SIG-M5 treated with dmso at 0.1 percent for 504 hours (cell line): ENCODE measurements around the gene USH2A.

ENCODE experiments used
- DNase-seq: peaks from one replicate; lab custom pipeline; 2025; ENCODE audit not compliant: unreplicated experiment; lab: John Stamatoyannopoulos, UW

The USH2A gene

GRCh38 chr1:215824245-215824644 is 599.0 kb downstream of the USH2A start:
- DNase-seq: no peak

- no peak for DNase-seq
Observed at GRCh38 chr1:215819114-215819513, 604.1 kb downstream of the USH2A start.

DNA sequence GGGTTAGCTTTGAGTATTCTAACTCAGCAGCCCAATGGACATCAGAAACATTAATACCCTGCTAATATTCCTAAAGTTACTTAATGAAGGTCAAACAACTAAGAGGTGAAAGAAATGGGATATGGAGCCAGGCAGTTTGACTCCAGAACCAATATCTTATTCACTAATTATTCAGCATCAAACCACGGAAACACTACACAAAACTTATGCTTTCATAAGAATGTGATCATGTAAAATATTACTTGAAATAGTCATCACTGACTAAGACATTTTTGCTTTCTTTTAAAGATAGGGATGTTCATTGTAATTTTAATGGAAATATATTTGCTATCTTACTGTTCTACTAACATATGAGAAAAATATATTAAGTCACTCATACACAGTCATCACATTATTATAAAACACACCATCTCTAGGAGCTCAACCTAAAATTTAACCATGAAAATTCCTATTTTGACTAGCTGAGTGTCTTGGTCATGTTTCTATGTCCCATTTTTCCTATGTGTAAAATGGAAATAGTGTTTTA is 615.3 kb downstream of the USH2A start:
- DNase-seq: no peak

DNA sequence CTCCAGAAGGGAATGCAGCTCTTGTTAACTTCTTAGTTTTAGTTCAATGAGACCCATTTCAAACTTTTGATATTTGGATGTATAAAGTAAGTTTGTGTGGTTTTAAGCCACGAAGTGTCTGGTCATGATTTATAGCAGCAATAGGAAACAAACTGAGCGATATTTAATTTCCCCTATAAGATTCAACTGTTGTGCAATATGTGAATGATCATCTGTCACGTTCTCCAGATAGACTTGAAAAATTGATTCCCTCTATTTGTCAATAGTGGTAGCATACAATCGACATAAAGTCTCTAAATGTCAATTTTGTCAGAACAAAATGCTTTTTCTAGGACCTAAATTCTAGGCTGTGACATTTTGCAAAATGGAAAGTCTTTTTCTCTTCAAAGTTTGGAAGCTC is 616.0 kb downstream of the USH2A start:
- no peak for DNase-seq

GRCh38 chr1:215797859-215798258 is 625.4 kb downstream of the USH2A start:
- no peak for DNase-seq

- DNase-seq: no peak
Observed at GRCh38 chr1:215794156-215794555, 629.1 kb downstream of the USH2A start.

DNA sequence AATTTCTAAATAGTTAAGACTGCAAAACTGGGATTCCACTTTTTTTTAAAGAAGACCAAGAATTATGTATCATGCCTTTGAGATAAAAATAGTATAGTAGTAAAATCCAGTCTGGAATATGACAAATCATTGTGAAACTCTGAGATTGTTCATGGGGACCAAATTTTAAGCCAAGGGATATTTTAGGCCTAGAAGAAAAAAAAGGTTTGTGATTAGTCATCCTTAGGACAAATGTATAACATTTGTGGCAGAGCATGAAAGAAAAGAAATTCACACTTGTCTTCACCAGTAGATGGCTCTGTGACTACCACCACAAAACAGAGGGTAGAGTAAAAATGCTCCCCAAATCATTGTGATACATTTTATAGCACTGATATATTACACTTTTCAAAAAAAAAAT is 630.1 kb downstream of the USH2A start:
- peak; percentile 9 for DNase-seq

DNA sequence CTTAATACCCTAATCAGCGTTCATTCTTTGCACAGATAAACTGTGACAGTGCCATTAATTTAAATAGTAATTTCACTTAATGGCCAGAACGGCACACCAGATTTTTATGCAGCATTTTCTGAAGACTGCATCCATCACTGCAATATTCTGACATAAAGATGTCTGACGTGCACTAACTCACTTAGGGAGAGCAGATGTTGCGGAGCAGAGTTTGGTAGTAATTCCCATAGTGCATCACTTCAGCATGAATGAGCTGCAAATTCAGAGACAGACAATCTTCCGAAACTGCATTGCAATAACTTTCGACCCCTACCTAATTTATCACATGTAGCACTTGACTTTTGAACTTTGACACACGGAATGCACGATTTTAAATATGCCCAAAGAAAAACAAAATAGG is 630.8 kb downstream of the USH2A start:
- no peak for DNase-seq

GRCh38 chr1:215789981-215790380 is 633.3 kb downstream of the USH2A start:
- DNase-seq: no peak

DNA sequence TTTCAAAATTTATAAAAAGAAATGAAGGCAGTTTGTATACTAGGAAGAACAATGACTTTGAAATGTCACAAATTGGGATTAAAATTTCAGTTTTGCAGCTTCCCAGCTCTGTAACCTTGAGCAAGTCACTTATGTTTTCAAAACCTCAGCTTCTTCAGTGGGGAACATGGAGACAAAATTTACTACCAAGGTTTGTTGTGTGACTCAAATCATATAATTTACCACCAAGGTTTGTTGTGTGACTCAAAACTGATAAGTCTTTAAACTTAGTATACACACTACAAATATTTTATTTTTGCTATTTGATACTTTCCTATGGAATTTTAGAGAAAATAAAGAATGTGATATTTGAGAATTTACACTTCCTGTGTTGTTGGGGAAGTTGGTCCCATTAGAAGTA is 636.3 kb downstream of the USH2A start:
- DNase-seq: no peak

DNA sequence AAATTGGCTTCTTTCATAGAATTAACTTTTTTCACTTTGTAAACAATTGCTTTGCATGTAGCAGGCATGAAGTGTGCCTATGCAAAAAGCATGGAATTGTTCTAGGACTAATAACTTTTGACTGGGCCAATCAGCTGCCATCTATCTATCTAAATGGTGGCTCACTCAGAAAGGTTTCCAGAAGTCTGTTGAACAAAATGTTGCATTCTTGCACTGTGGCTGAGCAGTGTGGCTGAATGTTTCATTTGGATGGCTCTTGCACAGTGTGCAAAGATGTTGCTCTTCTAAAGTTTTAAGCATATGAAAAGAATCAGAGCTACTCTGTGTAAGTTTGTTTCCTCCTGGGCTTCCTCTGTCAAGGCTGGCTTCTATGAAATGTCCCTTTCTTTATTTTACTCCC is 642.6 kb downstream of the USH2A start:
- DNase-seq: no peak

DNA sequence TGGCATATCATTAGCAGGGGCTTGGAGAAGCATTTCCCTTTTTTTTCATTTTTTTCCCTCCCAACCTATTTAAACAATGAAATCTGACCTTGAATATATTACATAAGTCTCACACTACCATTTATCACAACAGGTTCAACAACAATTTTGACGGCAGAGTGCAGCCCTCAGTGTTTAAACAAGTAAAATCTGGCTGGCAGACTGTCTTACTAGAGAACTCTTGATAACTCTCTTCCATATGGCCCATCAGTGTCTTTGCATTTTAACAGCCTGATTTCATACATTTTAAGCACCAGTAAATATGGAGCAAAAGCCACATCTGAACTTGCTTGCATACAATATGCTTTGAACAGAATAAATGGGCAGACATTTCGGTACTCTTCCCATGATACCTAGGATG is 643.1 kb downstream of the USH2A start:
- peak; percentile 11 for DNase-seq

GRCh38 chr1:215779729-215780128 is 643.5 kb downstream of the USH2A start:
- no peak for DNase-seq

GRCh38 chr1:215777370-215777925 is 645.8 kb downstream of the USH2A start:
- no peak for DNase-seq

GRCh38 chr1:215776336-215776735 is 646.9 kb downstream of the USH2A start:
- no peak for DNase-seq

GRCh38 chr1:215772151-215772550 is 651.1 kb downstream of the USH2A start:
- no peak for DNase-seq

GRCh38 chr1:215768303-215768702 is 654.9 kb downstream of the USH2A start:
- no peak for DNase-seq

DNA sequence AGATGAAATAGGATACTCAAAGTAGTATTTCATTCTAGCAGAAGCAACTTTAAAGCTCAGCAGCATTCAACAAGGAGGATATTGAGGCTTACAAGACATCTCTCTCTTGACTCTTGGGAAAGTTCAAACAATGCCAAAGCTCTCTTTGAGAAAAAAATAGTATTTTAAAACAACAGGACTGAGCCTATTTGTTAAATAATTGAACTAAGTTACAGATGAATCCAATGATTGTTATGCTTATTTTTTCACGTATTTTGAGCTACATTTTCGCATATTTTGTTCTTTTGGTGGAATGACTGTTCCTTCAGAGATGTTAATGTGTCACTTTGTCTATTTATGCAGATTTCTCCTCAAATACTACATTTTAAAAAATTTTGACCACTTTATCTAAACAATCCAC is 655.5 kb downstream of the USH2A start:
- no peak for DNase-seq

- DNase-seq: no peak
Observed at GRCh38 chr1:215766521-215766920, 656.7 kb downstream of the USH2A start.

DNA sequence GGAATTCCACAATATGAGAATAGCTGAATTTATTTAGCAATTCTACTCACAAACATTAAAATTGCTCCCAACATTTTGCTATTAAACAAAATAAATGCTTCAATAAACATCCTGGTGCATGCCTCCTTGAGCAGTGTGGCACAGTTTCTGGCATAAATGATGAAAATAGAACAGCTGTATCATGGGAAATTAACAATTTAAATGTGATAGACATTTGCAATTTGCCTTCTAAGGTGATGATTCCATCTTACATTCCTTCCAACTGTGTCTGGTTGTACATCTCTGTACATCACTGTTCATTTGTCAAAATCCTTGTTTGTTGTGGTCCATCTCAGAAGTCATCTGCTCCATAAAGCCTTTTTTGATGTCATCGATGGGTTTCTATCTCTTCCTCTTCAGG is 657.4 kb downstream of the USH2A start:
- no peak for DNase-seq

DNA sequence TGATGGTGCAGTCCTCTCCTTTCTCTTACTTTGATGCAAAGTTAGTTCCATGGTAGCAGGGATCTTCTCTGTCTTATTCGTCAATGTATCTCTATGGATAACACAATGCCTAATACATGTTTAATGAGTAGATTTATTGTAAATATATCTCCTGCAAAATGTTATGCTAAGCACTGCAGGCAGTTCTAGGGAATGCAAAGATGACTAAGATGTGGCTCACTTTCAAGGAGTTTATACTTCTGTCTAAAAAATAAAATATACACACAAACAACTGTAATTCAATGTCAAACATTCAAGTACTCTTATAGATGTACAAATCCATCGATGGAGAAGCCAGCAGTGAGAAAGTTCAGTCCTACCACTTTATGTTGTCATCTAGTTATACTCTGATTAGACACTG is 661.8 kb downstream of the USH2A start:
- DNase-seq: no peak

- no peak for DNase-seq
Observed at GRCh38 chr1:215754112-215754511, 669.1 kb downstream of the USH2A start.

DNA sequence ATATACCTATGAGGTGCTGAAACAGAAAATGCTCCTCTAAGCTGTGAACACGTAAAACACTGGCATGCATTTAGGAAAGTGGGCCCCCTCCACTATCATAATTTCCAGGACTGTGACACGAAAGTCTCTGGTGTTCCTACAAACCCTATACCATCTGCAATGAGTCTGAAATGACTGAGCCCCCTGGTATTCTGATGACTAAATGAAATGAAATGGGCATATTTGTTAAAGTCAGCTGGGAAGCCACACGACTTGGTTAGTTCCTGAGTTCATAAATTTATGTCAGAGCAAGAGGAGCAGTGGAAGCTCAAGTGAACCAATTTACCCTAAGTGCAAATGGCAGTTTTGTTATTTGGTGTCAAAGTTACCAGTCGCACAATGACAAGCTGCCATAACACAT is 673.8 kb downstream of the USH2A start:
- no peak for DNase-seq
